ENCODE results near the gene ACP6. TPM values are rescaled to one million over a fixed set of nuclear protein-coding genes. Genes with fewer than 3 reads are reported as not detected.

ACP6 gene
- polyA plus RNA-seq, 1 experiment = 8.6 TPM

DNA sequence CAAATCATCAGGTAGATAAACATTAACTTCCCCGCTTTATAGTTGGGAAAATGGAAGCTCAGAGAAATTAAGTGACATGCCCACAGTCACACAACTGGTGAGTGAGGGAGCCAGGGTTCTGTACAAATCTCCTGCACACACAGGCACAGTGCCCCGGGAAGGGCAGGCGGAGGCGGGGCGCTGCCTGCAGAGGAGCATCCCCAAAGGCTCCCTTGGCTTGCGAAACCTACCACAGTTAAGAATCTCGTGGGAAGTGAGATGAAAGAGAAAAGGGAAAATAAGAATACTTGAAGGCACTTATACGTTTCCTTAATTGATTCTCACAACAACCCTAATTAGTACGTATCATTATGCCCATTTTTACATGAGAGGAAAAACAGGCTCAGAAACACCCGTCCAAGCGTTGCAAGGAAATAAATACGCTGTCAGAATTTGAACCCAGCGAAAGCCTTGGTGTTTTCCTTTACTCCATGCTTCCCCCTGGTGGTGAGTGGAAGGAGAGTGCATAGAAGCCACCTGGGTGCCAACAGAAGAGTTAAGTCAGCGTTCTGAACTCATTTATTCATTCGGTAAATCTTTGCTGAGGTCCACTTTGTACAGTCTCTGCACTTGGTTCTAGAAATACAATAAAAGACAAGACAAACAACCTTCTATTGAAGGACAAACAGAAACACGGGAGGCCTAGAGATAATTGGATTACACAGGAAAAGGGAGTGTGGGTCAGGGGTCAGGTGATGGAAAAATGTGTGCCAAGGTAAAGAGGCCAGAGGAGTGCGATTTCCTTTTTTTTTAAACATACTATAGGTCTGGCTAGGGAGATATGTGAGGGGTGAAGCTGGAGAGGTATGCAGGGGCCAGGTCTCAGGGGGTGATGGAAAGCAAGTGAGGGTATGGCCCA lies 28.4 kb downstream of the ACP6 start:
- no peaks in the 10 kb centered on the region for H3K9me3 ChIP-seq (ENCODE audit: control insufficient read depth, insufficient read depth, low read length)
- ChIA-PET POLR2A (no interaction called here), CTCF (interaction anchor here (0.5 to 3.2 kb wide), 34 partner anchors 9 to 368 kb away, joined by 3 to 47 read pairs (median 6); partner anchors contain the start of genes ACP6 and BCL9)
- no peak for DNase-seq (ENCODE audit: low read depth, low spot score)
- H3K4me3 ChIP-seq (ENCODE audit: low read depth, low read length) = no peak overlapping the region
- H3K27me3 ChIP-seq (ENCODE audit: control insufficient read depth, insufficient read depth, low read length) = no peaks in the 10 kb centered on the region
- TF ChIP-seq CTCF (IDR thresholded peaks at IDR 0.05; ENCODE audit: low read depth, low read length) = peak; percentile 79
- no peak overlapping the region for H3K27ac ChIP-seq (ENCODE audit: low read depth, low read length)

- DNase-seq (ENCODE audit: low read depth, low spot score) = no peak
- ChIA-PET POLR2A (no interaction called here), CTCF (interaction anchor here (0.5 to 3.2 kb wide), 27 partner anchors 9 to 368 kb away, joined by 3 to 47 read pairs (median 7); partner anchors contain the start of genes ACP6 and BCL9)
- TF ChIP-seq CTCF (IDR thresholded peaks at IDR 0.05; ENCODE audit: low read depth, low read length) = no peak
- no peak overlapping the region for H3K27ac ChIP-seq (ENCODE audit: low read depth, low read length)
- no peaks in the 10 kb centered on the region for H3K9me3 ChIP-seq (ENCODE audit: control insufficient read depth, insufficient read depth, low read length)
- H3K4me3 ChIP-seq (ENCODE audit: low read depth, low read length) = no peak overlapping the region
- no peaks in the 10 kb centered on the region for H3K27me3 ChIP-seq (ENCODE audit: control insufficient read depth, insufficient read depth, low read length)
Observed at GRCh38 chr1:147641291-147641690, 29.0 kb downstream of the ACP6 start.

DNA sequence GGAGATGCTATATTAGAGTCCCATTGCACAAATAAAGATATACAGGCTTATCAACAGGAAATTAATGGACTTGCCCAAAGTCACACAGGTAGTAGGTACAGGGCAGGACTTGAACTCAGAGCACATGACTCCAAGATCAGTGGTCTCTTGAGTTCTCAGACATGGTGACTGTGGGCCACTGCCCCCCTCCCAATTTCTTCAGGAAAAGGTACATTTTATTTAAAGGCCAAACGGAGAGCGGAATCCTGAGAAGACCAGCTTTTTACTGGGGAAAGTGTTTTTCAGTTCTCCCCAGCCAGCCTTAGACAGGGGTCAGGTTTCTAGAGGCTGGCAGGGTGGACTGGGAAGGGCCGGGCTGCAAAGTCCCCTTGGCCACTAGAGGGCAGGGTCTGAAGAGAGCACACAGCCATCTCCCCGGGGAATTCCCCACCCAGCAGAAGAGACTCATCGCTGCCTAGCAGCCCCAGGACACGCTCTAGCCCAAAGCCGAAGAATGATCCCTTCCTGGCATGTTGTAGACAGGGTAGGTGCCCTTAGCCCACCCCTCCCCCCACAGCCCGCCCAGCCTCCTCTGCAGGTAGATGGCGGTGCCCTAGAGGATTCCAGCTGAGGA lies 29.7 kb downstream of the ACP6 start:
- no peaks in the 10 kb centered on the region for H3K27me3 ChIP-seq (ENCODE audit: control insufficient read depth, insufficient read depth, low read length)
- H3K27ac ChIP-seq (ENCODE audit: low read depth, low read length) = no peak overlapping the region
- ChIA-PET CTCF (interaction anchor here (0.6 to 3.2 kb wide), 34 partner anchors 9 to 380 kb away, joined by 3 to 47 read pairs (median 5); partner anchors contain the start of genes ACP6 and BCL9), POLR2A (no interaction called here)
- no peak overlapping the region for H3K4me3 ChIP-seq (ENCODE audit: low read depth, low read length)
- no peaks in the 10 kb centered on the region for H3K9me3 ChIP-seq (ENCODE audit: control insufficient read depth, insufficient read depth, low read length)
- DNase-seq (ENCODE audit: low read depth, low spot score) = peak; percentile 65
- peak; percentile 94 for TF ChIP-seq CTCF (IDR thresholded peaks at IDR 0.05; ENCODE audit: low read depth, low read length)

- no peak for TF ChIP-seq CTCF (IDR thresholded peaks at IDR 0.05; ENCODE audit: low read depth, low read length)
- Histone ChIP-seq H3K27ac (ENCODE audit: low read depth, low read length) (no peak overlapping the region), H3K9me3 (ENCODE audit: control insufficient read depth, insufficient read depth, low read length) (no peaks in the 10 kb centered on the region), H3K27me3 (ENCODE audit: control insufficient read depth, insufficient read depth, low read length) (no peaks in the 10 kb centered on the region), H3K4me3 (ENCODE audit: low read depth, low read length) (no peak overlapping the region)
- POLR2A ChIA-PET = no interaction called here
- CTCF ChIA-PET = interaction anchor here (0.7 to 4.4 kb wide), 3 partner anchors 9 to 142 kb away, joined by 4 to 39 read pairs (median 5); no protein-coding TSS in a partner anchor
- no peak for DNase-seq (ENCODE audit: low read depth, low spot score)
Observed at GRCh38 chr1:147636314-147636713, 34.0 kb downstream of the ACP6 start.

Measured in AG04450 (cell line).